ENCODE data around the gene FAM117B.
"Not testable (repeated sequence)": the region's sequence is repeated elsewhere in the genome, so short reads cannot be mapped to it uniquely, and the experiment has no call there.

FAM117B gene

GRCh38 chr2:202768273-202768672, 133.5 kb downstream of the FAM117B start:
- TF ChIP-seq POLR2A (IDR thresholded peaks at IDR 0.05; ENCODE audit: low read length) (no peak), GATA1 (IDR thresholded peaks at IDR 0.05; ENCODE audit: low read depth, low read length) (no peak)
- no peak for DNase-seq

DNA sequence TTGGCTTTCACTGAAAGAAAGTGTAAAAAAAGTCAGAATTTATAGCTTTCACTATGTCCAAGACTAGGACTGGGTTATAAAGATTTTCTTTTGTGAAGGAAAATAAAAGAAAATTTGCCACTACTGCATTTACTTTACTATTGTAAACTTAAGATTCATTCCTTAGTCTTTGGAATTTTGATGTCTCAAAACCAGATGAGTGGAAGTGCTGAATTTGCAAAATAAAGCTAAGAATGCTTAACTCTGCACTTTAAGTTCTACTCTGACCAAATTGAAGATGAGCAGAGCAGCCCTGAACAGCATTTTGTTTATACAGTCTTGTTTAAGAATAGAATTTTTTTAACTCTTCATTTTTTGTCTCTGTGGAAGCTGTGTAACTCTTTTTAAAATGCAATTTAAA, 134.4 kb downstream of the FAM117B start:
- no peak for TF ChIP-seq POLR2A (IDR thresholded peaks at IDR 0.05; ENCODE audit: low read length)
- no peak for TF ChIP-seq GATA1 (IDR thresholded peaks at IDR 0.05; ENCODE audit: low read depth, low read length)
- DNase-seq: no peak

DNA sequence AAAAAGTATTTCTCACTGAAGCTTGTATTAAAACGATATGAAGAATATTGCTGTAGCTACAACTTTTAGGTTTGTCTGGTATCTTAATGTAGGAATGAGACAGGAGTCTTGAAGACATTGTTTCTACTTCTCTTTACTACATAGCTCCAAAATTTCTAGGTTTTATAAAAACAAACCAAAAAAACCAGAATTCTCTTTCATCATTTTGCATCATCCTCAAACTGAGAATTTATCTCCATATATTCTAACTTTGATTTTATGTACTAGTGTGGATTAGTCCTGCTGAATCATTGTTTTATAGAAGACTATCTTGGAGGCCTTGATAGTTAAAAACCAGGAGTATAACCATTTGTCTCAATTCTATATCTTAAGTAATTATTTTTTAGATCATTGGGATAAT, 136.6 kb downstream of the FAM117B start:
- DNase-seq: peak in 1 of 2 experiments; percentile 4

GRCh38 chr2:202771741-202772460, 137.1 kb downstream of the FAM117B start:
- TF ChIP-seq POLR2A (IDR thresholded peaks at IDR 0.05; ENCODE audit: low read length) (no peak), GATA1 (IDR thresholded peaks at IDR 0.05; ENCODE audit: low read depth, low read length) (no peak)
- DNase-seq: no peak

More for the DNA sequence above, 136.6 kb downstream of the FAM117B start:
- no peak for TF ChIP-seq GATA1 (IDR thresholded peaks at IDR 0.05; ENCODE audit: low read depth, low read length)
- TF ChIP-seq POLR2A (IDR thresholded peaks at IDR 0.05; ENCODE audit: low read length): no peak

GRCh38 chr2:202773301-202773973, 138.7 kb downstream of the FAM117B start:
- DNase-seq: peak; percentile 19 to 40
- TF ChIP-seq GATA1 (IDR thresholded peaks at IDR 0.05; ENCODE audit: low read depth, low read length): no peak
- TF ChIP-seq POLR2A (IDR thresholded peaks at IDR 0.05; ENCODE audit: low read length): no peak

DNA sequence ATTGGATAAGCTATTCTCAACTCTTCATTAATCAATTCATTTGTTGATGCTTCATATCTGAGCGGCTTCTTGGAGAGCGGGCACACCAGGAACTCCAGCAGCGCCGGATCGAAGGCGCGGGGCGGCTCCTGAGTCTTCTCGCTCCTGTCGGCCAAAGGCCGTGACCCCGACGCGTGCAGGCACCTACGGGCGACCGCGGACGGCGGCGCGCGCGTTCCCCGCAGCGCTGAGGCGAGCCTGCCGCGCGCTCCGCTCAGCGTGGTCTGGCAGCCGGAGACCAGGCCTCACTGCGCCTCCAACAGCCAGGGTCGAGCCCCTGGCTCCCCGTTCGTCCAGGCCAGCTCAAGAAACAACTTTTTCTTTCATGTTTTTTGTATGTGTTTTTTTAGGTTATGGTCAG, 139.3 kb downstream of the FAM117B start:
- TF ChIP-seq GATA1 (IDR thresholded peaks at IDR 0.05; ENCODE audit: low read depth, low read length) (no peak), POLR2A (IDR thresholded peaks at IDR 0.05; ENCODE audit: low read length) (no peak)
- no peak for DNase-seq

DNA sequence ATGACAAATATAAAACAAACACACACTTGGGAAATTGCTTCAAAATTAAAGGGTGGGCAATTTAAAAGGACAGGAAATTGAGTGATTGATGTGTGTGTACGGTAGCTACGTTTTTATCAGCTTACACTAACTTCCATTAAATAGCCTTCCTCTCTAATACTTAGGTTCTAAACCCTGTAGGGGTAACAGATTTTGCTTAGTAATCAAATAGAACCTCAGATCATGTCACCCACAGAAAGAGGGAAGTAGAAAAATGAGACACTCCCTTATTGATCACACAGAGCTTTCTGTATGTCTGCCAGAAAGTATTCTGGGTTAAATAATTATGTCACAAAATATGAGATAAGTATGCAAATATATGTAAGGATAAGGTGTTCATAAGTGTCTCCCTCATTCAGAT, 143.4 kb downstream of the FAM117B start:
- TF ChIP-seq POLR2A (IDR thresholded peaks at IDR 0.05; ENCODE audit: low read length): no peak
- no peak for TF ChIP-seq GATA1 (IDR thresholded peaks at IDR 0.05; ENCODE audit: low read depth, low read length)
- DNase-seq: no peak

DNA sequence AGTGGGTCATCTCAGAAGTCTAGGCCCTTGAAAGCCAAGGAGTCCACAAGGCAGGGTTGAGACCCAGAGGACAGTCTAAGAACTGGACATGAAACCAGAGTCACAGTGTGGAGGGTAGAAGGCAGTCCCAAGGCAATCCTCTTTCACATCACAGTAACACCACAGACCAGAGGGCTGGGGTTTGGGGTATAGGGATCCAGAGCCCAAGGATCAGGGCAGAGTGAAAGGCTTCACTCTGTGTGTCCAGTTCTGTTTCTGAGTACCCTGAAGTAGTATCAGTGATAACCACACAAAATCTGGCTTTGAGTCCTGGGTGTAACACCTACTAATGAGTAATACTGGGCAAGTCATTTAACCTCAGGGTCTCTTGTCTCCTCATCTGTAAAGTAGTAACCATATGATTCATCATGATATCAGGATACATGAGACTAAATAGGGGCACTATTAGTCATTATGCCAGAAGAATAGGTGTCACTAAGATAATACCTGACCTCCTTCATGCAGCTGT, 145.8 kb downstream of the FAM117B start:
- peak in 1 of 2 experiments; percentile 3 for DNase-seq
- TF ChIP-seq POLR2A (IDR thresholded peaks at IDR 0.05; ENCODE audit: low read length) (no peak), GATA1 (IDR thresholded peaks at IDR 0.05; ENCODE audit: low read depth, low read length) (no peak)

GRCh38 chr2:202782940-202783558, 148.3 kb downstream of the FAM117B start:
- no peak for DNase-seq

GRCh38 chr2:202786842-202787241, 152.1 kb downstream of the FAM117B start:
- TF ChIP-seq GATA1 (IDR thresholded peaks at IDR 0.05; ENCODE audit: low read depth, low read length) (no peak), POLR2A (IDR thresholded peaks at IDR 0.05; ENCODE audit: low read length) (no peak)
- DNase-seq: no peak

More at GRCh38 chr2:202782940-202783558, 148.3 kb downstream of the FAM117B start:
- TF ChIP-seq GATA1 (IDR thresholded peaks at IDR 0.05; ENCODE audit: low read depth, low read length) (no peak), POLR2A (IDR thresholded peaks at IDR 0.05; ENCODE audit: low read length) (no peak)

GRCh38 chr2:202790676-202791075, 155.9 kb downstream of the FAM117B start:
- DNase-seq: no peak
- no peak for TF ChIP-seq GATA1 (IDR thresholded peaks at IDR 0.05; ENCODE audit: low read depth, low read length)
- no peak for TF ChIP-seq POLR2A (IDR thresholded peaks at IDR 0.05; ENCODE audit: low read length)

DNA sequence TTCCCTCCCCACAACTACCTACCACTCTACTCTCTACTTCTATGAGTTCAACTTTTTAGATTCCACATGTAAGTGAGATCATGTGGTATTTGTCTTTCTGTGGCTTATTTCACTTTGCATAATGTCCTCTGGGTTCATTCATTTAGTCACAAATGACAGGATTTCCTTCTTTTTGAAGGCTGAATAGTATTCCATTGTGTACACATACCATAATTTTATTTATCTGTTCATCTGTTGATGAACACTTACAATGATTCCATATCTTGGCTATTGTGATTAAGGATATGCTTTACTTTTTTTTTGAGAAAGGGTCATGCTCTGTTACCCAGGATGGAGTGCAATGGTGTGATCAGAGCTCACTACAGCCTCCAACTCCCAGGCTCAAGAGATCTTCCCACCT, 163.2 kb downstream of the FAM117B start:
- no peak for DNase-seq
- TF ChIP-seq POLR2A (IDR thresholded peaks at IDR 0.05; ENCODE audit: low read length) (no peak), GATA1 (IDR thresholded peaks at IDR 0.05; ENCODE audit: low read depth, low read length) (no peak)

DNA sequence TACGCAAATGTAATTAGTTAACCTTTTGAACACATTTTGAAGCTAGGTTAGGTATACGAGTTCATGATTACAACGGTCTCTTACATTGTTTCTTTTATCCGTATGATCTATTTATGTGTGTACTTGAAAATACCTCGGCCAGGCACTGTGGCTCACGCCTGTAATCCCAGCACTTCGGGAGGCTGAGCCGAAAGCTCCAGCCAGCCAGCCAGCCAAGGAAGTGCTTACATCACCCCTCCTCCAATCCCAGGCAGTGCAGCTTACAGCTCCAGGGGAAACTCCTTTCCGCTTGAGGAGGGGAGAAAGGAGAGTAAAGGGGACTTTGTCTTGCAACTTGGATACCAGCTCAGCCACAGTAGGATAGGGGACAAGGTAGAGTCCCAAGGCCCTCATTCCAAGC, 171.1 kb downstream of the FAM117B start:
- not testable (repeated sequence) for DNase-seq

DNA sequence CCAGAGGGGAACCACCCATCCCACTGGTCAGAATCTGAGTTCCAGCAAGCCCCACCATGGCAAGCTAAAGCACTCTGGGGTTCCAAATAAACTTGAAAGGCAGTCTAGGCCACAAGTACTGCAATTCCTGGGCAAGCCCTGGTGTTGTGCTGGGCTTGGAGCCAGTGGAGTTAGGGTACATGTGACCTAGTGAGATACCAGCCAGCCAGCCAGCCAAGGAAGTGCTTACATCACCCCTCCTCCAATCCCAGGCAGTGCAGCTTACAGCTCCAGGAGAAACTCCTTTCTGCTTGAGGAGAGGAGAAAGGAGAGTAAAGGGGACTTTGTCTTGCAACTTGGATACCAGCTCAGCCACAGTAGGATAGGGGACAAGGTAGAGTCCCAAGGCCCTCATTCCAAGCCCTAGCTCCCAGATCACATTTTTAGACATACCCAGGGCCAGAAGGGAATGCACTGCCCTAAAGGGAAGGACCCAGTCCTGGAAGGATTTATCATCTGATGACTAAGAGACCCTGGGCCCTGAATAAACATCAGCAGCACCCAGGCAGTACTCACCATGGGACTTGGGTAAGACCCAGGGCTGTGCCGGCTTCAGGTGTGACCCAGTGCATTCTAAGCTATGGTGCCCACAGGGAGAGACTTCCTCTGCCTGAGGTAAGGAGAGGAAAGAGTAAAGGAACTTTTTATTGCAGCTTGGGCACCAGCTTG, 172.8 kb downstream of the FAM117B start:
- peak; percentile 68 to 72 for DNase-seq
